NCI-H187 (cell line): ENCODE measurements around the gene KRT3.
"Not testable (repeated sequence)": the region's sequence is repeated elsewhere in the genome, so short reads cannot be mapped to it uniquely, and the experiment has no call there.

Experiments
- DNase-seq, 2 experiments: peaks; one replicate each; lab custom pipeline; 2025; lab: John Stamatoyannopoulos, UW

Gene KRT3

GRCh38 chr12:52760623-52761022 lies 35.3 kb downstream of the KRT3 start:
- DNase-seq: no peak

GRCh38 chr12:52759695-52760094 lies 36.2 kb downstream of the KRT3 start:
- DNase-seq: no peak

GRCh38 chr12:52759218-52759617 lies 36.7 kb downstream of the KRT3 start:
- DNase-seq: no peak

GRCh38 chr12:52757449-52758176 lies 38.3 kb downstream of the KRT3 start:
- no peak for DNase-seq

- DNase-seq: no peak
Observed at GRCh38 chr12:52756281-52756960, 39.5 kb downstream of the KRT3 start.

GRCh38 chr12:52755533-52755932 lies 40.4 kb downstream of the KRT3 start:
- no peak for DNase-seq

- DNase-seq: no peak
Observed at GRCh38 chr12:52754135-52754534, 41.8 kb downstream of the KRT3 start.

- no peak for DNase-seq
Observed at GRCh38 chr12:52753283-52753682, 42.6 kb downstream of the KRT3 start.

GRCh38 chr12:52752516-52752915 lies 43.4 kb downstream of the KRT3 start:
- DNase-seq: no peak

- DNase-seq: no peak
Observed at GRCh38 chr12:52751795-52752194, 44.1 kb downstream of the KRT3 start.

- DNase-seq: not testable (repeated sequence)
Observed at GRCh38 chr12:52750532-52750931, 45.4 kb downstream of the KRT3 start.

GRCh38 chr12:52749827-52750226 lies 46.1 kb downstream of the KRT3 start:
- no peak for DNase-seq

GRCh38 chr12:52748578-52748977 lies 47.3 kb downstream of the KRT3 start:
- DNase-seq: no peak

GRCh38 chr12:52745554-52745953 lies 50.4 kb downstream of the KRT3 start:
- DNase-seq: no peak

GRCh38 chr12:52744493-52745156 lies 51.3 kb downstream of the KRT3 start:
- DNase-seq: no peak

GRCh38 chr12:52742822-52743457 lies 53.0 kb downstream of the KRT3 start:
- DNase-seq: no peak

GRCh38 chr12:52742196-52742580 lies 53.7 kb downstream of the KRT3 start:
- DNase-seq: no peak

- no peak for DNase-seq
Observed at GRCh38 chr12:52741375-52742195, 54.3 kb downstream of the KRT3 start.

GRCh38 chr12:52740584-52740983 lies 55.3 kb downstream of the KRT3 start:
- no peak for DNase-seq

GRCh38 chr12:52739963-52740362 lies 56.0 kb downstream of the KRT3 start:
- no peak for DNase-seq
